Activated CD4-positive, alpha-beta T cell treated with anti-CD3 and anti-CD28 coated beads, Interleukin-2, amount 50 U/mL, for 24 hours (primary cell): ENCODE measurements around the gene ATP2B2.

Experiments
- DNase-seq, 2 donors: peaks; one replicate each; pipeline ENCODE4 v3.0.0-alpha.2; 2020; ENCODE audit warnings: low read depth in 1 of 2, low spot score in 1 of 2

ATP2B2 gene

DNA sequence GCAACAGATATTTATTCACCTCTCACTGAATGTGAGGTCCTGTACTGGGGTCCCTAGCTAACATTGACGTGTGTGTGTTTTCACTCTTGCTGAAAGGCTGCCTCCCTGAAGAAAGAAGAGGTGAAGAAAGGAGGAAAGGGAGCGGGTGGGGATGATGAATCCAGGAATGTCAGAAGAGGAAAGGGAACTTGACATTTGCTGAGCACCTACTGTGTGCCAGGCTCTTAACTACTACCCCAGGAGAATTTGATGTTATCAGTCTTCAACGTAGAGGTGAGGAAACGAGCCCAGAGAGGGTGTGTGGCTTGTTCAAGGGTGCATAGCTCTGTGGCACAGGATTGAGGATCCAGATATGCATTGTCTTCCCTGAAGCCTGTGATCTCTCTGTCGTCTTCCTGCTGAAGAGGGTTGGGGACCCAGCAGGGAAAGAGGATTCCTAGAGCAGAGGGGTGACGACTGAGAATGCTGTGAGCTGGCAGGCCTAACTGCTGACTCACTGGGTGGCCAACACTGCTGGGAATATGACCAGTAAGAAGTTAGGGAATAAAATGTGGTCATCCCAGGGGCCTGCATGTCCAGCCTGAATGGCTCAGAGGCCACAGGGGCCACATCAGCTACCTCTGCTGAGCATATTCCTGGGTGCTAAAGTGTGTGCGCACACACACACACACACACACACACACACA lies 6.6 kb upstream of the ATP2B2 start:
- DNase-seq = no peak

DNA sequence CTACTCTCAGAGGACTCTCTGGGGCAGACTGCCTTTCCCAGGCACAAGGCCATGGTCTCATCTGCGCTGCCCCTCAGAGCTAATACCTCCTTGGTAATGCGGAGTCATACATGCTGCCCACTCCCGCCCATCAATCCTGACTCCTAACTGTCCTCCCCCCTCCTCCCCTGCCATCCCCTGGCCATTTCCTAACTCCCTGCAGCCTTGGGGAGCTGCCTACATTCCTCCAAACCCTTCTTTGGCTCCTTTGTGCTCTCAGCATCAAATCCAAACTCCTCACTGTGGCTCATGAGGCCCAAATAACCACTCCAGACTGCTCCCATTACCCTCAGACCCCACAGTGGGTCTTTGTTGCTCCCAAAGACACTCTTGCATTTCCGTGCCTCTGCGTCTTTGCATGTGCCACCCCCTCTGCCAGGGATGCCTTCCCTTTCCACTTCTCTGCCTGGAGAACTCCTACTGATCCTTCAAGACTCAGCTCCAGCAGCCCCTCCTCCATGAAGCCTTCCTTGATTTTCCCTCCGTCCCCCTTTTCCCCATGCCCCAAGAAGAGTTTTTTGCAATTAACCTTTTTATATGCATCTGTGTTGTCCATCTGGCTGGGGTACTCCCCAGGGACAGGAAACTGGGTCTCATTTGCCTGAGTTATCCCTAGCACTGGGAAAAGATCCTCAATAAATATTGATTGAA lies 5.5 kb upstream of the ATP2B2 start:
- DNase-seq = no peak

GRCh38 chr3:10510086-10510742 lies 4.8 kb upstream of the ATP2B2 start:
- no peak for DNase-seq

DNA sequence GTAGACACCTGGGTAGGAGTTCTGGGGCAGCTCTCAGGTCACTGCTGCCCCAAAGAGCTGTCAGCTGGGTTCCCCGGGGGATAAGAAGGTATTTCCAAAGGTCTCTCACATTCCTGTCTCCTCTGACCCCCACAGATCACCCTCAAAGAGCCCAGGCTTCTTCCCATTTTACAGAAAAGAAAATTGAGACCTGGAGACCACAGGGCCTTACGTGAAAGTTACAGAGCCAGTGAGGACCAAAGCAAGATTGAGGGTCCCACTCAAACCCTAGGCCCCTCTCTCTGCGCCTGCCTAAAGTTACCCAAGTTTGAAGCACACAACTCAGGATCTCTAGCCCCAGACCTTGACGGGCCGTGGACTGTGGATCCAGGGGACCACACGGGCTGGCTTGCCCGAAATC lies 3.9 kb upstream of the ATP2B2 start:
- no peak for DNase-seq

GRCh38 chr3:10508619-10509260 lies 3.4 kb upstream of the ATP2B2 start:
- DNase-seq = no peak

DNA sequence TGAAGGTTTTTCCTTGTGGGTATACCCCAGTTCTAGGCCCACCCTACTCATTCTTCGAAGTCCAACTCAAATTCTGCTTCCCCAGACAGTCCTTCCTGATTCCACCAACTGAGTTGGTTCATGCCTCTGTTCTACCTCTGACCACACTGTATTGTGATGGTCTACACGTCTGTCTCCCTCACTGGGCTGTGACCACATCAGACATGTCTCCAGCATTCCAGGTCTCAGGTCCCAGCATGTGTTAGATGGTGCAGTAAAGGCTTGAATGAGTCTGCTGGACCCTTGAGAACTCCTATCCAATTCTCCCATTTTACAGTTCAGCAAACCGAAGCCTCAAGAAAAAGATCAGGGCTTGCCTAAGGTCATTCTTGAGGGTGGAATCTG lies 2.8 kb upstream of the ATP2B2 start:
- no peak for DNase-seq

- DNase-seq = no peak
Observed at GRCh38 chr3:10507331-10507730, 1.9 kb upstream of the ATP2B2 start.

DNA sequence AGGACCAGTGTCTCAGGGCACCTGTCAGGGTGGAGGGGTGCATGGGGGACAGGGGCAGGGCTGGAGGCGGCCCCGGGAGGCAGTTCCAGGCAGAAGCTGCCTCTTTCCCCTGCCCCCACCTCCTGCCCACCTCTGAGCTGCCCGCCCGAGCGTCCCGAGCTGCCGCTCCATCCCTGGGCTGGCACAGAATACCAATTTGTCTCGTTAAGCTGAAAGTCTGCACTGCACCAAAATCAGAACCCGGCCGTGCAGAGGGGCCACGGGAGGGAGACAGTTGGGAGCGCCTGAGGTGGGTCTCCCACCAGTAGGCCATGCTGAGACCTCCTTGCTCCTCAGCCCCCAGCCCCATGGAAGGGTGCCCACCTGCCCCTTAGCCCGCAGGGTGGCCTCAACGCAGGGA lies 1.3 kb upstream of the ATP2B2 start:
- DNase-seq = no peak

- DNase-seq = no peak
Observed at GRCh38 chr3:10505791-10506585, 602 bp upstream of the ATP2B2 start.

DNA sequence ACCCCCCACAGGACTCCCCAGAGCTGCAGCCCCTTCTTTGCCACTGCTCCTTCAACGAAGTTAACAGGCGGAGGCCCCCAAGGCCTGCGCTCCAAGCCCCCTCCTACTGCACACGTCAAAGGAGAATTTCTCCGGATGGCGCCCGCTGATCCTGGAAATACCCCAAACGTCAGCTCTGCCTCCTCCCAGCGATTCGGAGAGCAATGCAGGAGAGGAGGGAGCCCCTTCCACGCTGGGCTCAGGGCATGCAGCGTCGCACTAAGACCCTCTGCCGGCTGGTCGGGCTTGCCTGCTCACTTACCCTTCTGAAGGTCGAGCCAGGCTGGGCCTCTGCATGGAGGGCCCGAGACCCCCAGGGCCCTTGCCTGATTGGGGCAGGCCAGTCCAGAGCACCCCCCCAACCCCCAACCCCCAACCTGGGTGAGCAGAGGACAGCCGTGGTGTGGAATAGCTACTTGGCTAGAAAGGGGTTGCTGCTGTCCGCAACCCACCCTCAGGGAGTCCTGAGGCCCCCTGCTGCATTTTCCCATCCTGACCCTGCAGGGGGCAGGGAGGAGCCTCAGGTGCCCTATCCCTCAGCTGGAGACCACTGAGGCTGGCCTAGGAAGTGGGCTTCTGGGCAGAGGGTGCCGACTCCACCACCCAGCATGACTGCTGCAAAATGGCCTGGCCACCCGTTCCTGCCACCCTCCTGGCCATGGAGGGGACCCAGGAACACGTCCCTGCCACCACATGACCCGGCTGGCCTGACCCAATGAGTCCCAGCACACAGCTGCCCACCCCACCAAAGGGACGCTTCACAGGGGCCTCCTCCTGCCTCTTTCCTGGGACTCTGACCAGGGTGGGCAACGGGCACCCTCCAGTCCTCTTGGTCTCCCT lies 976 bp downstream of the ATP2B2 start:
- no peak for DNase-seq

DNA sequence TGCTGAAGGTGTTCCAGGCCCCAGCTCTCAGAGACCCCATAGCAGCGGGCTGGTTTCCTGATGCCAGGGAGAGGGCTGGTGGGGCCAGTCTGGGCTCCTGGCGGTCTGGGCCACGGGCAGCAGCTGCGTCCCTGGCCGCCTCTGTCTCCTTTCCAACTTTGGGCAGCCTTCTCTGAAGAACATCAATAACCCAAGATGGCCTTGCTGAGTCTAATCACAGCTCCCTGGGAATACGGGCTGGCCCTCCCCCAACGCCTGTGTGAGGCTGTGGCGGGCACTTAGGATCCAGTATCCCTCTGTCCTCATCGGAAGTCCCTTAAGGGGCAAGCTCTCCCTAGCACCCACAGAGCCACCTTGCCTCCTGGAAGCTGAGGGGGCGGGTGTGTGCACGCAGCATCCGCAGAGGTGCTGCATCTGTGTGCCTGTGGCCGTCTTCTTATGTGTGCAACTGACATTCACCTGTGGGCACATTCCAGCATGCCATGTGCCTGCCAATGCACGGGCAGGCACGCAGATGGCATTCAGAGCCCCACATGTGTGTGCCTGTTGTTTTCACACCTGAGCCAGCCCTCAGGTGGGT lies 2.1 kb downstream of the ATP2B2 start:
- no peak for DNase-seq

- no peak for DNase-seq
Observed at GRCh38 chr3:10502185-10502880, 3.1 kb downstream of the ATP2B2 start.

DNA sequence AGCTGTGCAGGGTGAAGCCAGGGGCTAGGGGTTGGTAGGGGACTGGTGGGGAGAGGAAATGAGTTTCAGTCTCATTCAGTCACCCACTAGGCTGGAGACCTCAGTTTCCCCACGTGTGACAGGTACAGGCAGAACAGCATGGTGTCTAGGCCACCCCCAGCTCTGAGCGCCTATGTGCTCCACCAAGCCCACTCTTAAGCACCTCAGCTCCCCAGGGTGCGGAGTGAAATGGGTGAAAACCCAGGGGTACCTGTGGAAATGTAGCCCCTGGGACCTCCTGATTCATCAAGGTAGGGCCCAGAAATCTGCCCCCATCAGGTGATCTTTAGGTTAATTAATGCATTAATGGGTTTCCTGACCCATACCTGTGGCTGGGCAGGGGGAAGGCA lies 3.7 kb downstream of the ATP2B2 start:
- DNase-seq = no peak

GRCh38 chr3:10500717-10501663 lies 4.4 kb downstream of the ATP2B2 start:
- no peak for DNase-seq

DNA sequence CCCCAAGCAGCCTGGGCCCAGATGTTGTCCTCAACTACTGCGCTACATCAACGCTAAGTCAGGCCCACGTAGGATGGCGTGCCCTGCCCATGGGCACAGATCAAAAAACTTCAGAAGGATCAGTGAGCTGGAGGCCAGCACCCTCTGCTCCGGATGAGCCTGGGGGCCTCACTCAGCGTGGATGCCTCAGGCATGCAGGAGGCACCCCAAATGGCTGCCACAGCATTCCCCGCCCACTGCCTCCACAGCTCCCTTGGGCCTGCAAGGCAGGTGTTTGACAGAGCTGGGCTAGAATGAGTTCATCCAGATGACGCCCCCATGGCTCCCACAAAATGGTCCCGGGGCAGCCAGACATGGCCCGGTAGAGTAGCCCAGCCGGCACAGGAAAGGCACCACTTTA lies 7.1 kb downstream of the ATP2B2 start:
- no peak for DNase-seq

DNA sequence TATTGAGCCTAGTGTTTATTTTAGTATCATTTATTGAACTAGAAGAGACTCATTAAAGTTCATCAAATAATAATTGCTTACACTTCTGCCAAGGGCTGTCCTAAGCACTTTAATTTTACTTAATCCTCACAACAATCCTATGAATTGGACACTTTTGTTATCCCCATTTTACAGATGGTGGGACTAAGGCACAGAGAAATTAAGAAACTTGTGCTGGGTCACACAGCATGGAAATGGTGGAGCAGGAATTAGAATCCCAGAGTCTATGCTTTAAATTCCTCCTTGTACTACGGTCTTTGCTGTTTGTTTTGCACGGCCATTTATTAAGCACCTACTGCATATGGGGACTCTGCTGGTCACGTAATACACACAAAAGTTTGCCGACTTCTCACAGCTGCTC lies 7.9 kb downstream of the ATP2B2 start:
- no peak for DNase-seq

DNA sequence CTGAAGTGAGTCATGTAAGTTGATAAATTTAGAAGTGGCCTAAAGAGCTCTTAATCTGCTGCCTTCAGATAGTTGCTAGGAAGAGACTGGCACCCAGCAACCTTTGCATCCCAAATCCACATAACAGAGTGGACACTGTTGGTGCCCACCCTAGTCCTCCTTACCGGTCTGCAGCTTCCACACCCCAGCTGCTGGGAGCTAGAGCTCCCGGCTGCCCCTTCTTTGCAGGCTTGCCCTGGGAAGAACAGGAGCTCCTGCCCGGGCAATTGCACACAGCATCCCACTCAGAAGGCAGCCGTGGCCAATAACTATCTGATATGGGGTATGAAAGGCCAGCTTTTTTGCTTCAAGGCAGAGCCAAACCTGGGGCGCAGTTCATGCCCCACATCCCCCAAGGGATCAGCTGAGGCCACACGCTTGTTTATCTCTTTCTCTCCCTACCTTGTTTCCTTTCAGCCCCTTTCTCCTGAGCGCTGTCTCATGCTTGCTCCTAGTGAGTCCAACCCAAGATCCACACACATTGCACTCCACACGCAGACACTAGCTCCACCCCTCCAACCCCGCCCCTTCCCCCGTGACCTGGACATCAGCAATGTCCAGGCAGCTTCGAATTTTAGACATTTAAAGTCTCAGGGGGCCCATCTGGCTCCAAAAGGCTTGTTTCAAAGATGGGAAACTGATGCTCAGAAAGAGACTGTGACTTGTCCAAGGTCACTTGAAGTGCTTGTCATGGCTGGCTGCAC lies 9.1 kb downstream of the ATP2B2 start:
- DNase-seq = no peak

DNA sequence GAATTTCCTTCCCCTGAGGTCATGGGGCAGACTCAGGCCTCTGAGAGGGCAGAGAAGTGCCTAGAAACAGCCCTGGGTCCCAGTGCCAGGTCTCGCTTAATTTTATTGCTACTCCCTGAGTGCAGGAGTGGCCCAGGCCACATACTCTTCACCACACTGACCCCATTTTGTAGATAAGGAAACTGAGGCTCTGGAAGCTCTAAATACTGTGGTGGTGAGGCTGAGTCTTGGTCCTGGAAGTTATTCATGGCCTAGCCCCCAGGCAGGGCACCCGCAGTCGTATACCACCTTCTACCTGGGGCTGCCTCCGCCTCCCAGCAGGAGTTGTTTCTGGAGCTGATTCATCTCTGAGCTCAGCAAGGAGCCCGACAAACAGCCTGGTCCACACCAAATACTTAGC lies 9.8 kb downstream of the ATP2B2 start:
- DNase-seq = no peak
